GM21447 (cell line): ENCODE measurements around the gene GDPD4.
"Not testable (repeated sequence)": the region's sequence is repeated elsewhere in the genome, so short reads cannot be mapped to it uniquely, and the experiment has no call there.

Experiments used
- ATAC-seq: cut with Tn5 transposase; IDR thresholded peaks from one replicate; pipeline ENCODE4 v1.9.1; 2021; ENCODE audit not compliant: unreplicated experiment

GDPD4 gene

DNA sequence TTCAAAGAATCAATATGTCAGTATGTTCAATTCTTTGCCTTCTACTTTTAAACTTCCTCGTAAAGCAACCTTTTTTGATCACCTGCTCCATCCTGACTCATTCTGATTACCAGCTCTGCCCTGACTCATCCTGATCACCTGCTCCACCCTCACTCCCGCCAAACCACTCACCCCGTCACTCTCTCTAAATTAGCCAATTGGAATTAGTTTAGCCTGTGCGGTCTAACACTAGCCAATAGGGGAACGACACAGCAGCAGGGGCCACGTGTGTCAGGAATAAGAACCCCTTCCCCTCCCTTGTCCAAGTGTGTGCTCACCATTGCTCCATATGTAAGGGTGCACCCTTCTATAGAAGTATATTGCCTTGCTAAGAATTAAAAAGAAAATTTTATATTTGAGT is 1.5 kb downstream of the GDPD4 start:
- ATAC-seq: not testable (repeated sequence)

- ATAC-seq: no peak
These were observed 1.9 kb downstream of the GDPD4 start for GRCh38 chr11:77299528-77299993.

DNA sequence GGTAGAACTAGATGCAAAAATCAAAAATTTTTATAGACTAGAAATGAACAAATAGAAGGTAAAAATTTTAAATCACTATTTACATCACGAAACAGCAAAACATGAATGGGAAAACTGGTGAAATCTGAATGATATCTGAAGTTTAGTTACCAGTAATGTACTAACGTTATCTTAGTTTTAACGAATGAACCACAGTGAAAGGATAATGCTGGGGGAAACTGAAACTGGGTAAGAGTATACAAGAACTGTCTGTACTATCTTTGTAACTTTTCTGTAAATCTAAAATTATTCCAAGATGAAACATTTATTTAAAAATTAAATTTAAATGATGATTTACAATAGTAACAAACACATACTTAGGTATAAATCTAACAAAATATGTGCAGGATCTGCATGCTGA is 7.4 kb downstream of the GDPD4 start:
- no peak for ATAC-seq

- ATAC-seq: no peak
These were observed 11.7 kb downstream of the GDPD4 start for GRCh38 chr11:77289737-77290136.

- ATAC-seq: no peak
These were observed 13.7 kb downstream of the GDPD4 start for GRCh38 chr11:77287615-77288273.

GRCh38 chr11:77287136-77287535 is 14.3 kb downstream of the GDPD4 start:
- ATAC-seq: no peak

- no peak for ATAC-seq
These were observed 16.7 kb downstream of the GDPD4 start for GRCh38 chr11:77284476-77285468.

DNA sequence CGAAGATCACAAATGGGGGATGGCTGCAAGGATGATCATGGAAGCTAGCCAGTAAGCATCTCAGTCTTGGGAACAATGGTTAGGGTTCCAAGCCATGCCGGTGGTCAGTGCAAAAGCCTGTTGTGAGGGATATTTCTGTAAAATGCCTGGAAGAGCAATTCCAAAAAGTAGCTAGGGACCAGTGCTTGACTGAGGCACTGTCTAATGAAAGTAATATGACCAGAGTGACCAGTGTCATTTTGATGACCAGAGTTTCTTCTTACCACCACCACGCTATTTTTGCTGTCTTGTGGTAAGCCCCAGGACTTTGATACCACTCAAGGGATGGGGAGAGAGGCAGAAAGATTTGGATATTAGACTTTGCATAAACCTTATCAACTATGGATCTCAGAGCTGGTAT is 18.4 kb downstream of the GDPD4 start:
- ATAC-seq: no peak

DNA sequence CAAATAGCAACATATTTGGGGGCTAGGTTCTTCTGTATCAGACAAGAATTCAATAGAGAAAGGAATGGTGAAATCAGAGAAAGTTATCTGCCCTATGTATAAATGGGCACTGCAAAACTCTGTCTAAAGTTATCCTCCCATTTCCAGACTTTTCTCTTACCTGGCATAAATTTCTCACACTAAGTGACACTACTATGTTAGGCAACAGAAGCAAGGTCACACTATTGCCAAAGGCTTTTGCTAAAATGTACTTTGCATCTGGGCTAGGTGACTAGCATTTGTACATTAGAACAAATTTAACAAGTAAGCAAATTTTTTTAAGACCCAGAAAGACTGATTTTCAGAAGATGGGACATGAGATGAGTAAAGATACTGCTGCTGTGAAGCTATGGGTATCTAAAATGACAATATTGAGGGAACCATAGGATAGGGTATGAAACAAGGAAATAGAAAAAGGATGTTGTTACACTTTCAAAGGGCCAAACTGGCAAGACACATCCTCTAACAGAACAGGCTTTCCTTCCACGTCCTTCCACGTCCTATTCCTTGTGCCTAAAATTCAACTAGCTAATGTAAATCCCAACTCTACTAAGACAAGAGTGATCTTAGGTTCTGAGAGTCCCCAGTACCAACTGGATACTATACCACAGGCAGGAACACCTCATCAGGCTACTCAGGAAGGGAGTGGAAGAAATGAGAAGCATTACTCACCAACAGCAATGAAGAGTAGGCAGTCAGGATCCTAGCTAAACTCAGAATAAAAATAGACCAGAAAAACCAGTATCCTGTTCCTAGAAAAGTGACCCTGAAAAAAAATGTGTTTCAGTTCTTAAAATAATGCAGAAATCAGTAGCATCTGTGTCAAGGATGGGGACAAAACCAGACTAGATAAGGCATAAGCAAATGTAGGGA is 22.6 kb downstream of the GDPD4 start:
- ATAC-seq: no peak

DNA sequence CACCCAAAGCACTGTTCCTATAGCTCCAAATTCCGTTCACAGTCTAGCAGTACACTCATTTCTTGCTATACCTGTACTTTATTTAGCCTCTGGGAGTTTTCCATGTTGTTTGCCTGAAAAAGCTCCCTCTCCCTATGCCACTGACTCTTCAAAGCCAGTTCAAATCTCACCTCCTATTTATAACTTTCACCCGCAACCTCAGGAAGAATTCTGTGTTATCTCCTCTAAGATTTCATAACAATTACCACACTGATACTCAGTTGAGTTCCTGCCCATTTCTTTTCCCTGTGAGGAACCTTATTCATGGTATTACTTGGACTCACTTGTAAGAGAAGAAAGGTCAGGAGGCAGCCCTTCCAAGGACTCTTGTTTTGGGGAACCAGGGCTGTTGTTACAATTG is 25.2 kb downstream of the GDPD4 start:
- no peak for ATAC-seq

DNA sequence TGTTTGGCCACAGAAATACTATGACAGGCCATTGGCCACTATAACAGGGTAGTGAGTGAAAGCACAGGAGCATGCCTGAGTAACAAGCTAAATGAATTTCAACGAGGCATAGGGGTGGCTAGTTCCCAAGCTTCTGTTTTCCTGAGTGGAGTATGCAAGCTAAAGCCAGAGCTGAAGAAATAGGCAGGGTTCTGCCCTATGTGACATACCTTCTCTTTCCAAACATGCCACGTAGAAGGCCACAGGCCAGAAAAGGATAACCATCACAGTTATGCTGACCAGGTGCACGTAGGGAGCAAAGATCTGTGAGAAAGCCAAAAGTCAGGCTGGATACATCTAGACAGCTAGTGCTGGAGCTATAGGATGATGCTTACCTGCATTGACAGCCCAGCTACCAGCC is 30.6 kb downstream of the GDPD4 start:
- no peak for ATAC-seq

GRCh38 chr11:77269484-77270123 is 31.9 kb downstream of the GDPD4 start:
- no peak for ATAC-seq

- no peak for ATAC-seq
These were observed 33.5 kb downstream of the GDPD4 start for GRCh38 chr11:77267962-77268361.

- ATAC-seq: no peak
These were observed 34.7 kb downstream of the GDPD4 start for GRCh38 chr11:77266766-77267165.

DNA sequence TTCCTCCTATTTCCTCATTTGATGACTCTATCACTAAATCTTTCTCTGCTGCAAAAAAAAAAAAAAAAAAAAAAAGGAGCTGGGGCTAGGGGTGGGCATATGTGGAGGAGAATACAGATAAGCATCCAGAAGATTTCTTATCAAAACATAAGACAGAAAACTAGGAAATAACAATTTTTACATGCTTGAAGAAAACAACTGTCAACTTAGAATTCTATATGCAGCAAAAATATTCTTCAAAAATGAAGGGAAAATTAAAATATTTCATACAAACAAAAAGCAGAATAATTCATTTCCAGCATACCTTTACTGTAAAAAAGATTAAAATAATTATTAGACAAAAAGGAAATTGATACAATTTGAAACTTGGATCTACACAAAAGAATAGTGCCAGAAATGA is 38.7 kb downstream of the GDPD4 start:
- ATAC-seq: no peak

- ATAC-seq: no peak
These were observed 41.8 kb downstream of the GDPD4 start for GRCh38 chr11:77259641-77260040.

DNA sequence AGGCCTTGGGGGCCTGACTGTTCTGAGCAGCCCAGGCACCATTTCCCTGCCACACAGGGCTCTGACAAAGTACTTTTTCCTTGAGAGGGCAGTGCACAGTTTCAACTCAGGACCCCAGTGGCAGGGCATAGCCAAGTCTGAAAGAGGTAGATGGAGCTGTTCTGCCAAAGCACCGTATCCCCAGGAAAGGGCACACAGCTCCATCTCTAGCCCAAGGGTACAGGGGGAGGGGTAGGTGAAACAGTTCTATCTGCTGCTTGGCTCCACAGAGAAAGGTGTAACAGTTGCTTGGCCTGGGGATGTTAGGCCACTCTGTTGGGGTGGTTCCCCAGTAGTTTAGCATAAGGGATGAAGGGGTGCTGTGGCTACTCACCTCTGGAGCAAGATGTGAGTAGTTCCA is 47.8 kb downstream of the GDPD4 start:
- ATAC-seq: no peak

- no peak for ATAC-seq
These were observed 48.8 kb downstream of the GDPD4 start for GRCh38 chr11:77252555-77253270.

- no peak for ATAC-seq
These were observed 50.4 kb downstream of the GDPD4 start for GRCh38 chr11:77250881-77251640.
